ENCODE measurements around the gene TOX2. TPM values are rescaled to one million over a fixed set of nuclear protein-coding genes. Genes with fewer than 3 reads are reported as not detected.
A peak's percentile ranks its signal among the peaks of the same experiment; 100 is the strongest.

TOX2 gene
- polyA plus RNA-seq, 3 donors, result 0.39 to 0.56 (median 0.47) TPM

DNA sequence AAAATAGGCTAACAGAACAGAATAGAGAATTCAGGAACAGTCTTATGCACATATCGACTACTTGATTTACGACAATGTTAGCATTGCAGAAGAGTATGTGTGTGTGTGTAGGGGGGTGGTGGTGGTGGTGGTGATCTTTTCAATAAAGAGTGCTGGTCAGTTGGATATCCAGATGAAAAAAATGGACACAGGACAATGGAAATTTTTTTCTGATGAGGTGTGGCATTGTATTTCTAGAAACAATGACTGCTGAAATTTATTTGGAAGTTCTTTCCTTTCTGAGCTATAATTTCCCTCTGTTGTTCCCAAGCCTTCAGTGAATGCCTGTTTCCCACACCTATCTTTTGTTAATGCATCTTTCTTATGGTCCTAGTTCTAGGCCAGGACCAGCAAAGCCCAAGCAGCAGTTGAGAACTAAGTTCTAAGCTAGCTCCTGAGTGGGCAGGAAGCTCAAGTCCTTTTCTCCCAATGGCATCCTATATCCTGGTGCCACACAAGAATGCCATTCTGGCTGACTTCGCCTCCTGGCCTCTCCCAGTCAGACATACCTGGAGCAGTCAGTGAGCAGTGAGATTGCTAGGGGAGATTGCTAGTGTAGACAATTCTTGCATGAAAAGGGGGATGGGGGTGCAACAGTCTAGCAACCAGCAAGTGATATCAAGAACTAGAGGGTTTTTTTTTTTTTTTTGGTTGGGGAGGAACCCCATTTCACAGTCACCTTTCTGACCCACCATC lies 1.2 kb upstream of the TOX2 start:
- H3K27me3 ChIP-seq (ENCODE audit: control insufficient read depth in 2 of 2, insufficient read depth in 2 of 2, low read length in 2 of 2), result peaks cover 54 to 72% of the 10 kb centered on the region in 2 donors
- H3K4me2 ChIP-seq (replicated peaks; ENCODE audit: extremely low read depth, low read length, poor library complexity, severe bottlenecking), result no peak overlapping the region
- H3K4me1 ChIP-seq (ENCODE audit: control insufficient read depth in 1 of 2, insufficient read depth in 2 of 2, low read length in 2 of 2), result peaks cover 19 to 29% of the 10 kb centered on the region in 2 donors
- no peak overlapping the region for H3K4me3 ChIP-seq (replicated peaks in 1 of 3; ENCODE audit: low read depth in 2 of 3, low read length in 3 of 3)
- H3K9ac ChIP-seq (ENCODE audit: insufficient read depth, low read length, poor library complexity, severe bottlenecking), result no peak overlapping the region
- Mint-ChIP-seq H3K27ac (peak overlapping the region in 1 of 7 donors; percentile 42), H3K4me1 (peaks cover 21% of the 10 kb centered on the region), H3K4me3 (peak overlapping the region; percentile 51 to 88), H3K27me3 (ENCODE audit: low read depth in 3 of 3) (peaks cover 64 to 79% (median 65%) of the 10 kb centered on the region in 3 donors), H3K36me3 (peaks cover 4 to 18% of the 10 kb centered on the region in 2 donors), H3K9me3 (peaks cover 13 to 62% (median 41%) of the 10 kb centered on the region in 7 donors)
- no peak overlapping the region for H2AFZ ChIP-seq (ENCODE audit: insufficient read depth, low read depth, low read length, poor library complexity, severe bottlenecking)
- H4K20me1 ChIP-seq (ENCODE audit: insufficient read depth, low read length), result no peaks in the 10 kb centered on the region
- no peaks in the 10 kb centered on the region for H3K79me2 ChIP-seq (ENCODE audit: insufficient read depth, low read length)
- H3K9me3 ChIP-seq (replicated peaks in 1 of 2; ENCODE audit: control insufficient read depth in 1 of 2, insufficient read depth in 1 of 2, low read length in 2 of 2), result peaks cover 10 to 39% of the 10 kb centered on the region in 2 donors
- no peak overlapping the region for H3K27ac ChIP-seq (ENCODE audit: low read depth in 1 of 2, low read length in 2 of 2)
- no peak for TF ChIP-seq CTCF (IDR thresholded peaks at IDR 0.05)
- WGBS (ENCODE audit: insufficient coverage), result 90% methylated on average over 2 of the region's 3 CpGs
- no peaks in the 10 kb centered on the region for H3K36me3 ChIP-seq (replicated peaks in 1 of 2; ENCODE audit: control insufficient read depth in 1 of 2, insufficient read depth in 2 of 2, low read length in 2 of 2)
- intact Hi-C loops (cut with micrococcal nuclease), result no loop called here
- no peak for DNase-seq

DNA sequence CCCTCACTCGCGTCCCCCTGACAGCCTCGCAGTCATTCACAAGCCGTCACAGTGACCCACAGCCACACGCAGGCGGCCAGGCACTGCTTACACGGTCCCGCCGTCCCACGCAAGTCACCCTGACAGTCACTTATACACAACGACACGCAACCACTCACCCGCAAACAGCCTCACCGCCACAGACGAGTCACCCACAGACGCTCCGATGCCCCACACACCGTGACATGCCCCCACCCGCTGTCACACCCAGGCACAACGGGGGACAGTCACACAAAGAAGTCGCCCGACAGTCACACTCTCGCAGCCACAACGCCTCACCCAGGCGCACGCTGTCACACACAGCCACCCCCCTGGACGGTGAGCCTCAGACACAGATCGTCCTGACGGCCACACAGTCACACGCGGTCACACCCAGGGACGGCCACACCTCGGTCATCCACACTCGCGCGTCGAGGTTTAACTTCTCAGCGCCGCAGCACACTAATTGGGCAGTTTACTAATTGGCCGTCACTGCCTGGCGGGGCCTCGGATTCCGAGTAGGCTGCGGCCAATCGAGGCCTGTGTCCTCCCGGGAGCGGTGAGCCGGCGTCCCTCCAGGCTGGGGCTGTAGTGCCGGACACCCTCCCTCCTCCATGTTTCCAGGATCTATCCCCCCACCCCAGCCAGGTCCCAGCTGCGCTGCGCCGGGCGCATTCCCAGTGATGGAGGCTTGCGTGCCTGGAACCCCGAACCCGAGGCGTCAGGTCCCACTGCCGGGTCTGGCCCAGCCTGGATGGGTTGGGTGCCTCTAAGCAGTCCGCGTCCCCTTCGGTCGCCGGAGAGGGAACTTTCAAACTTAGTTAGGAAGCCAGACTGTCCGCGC lies 790 bp downstream of the TOX2 start:
- Mint-ChIP-seq H3K27me3 (ENCODE audit: low read depth in 3 of 3) (peaks cover 77 to 93% (median 80%) of the 10 kb centered on the region in 3 donors), H3K4me3 (peak overlapping the region; percentile 70 to 89), H3K36me3 (peaks cover 4 to 18% of the 10 kb centered on the region in 2 donors), H3K27ac (peak overlapping the region in 3 of 7 donors; percentile 8 to 60 (median 21)), H3K9me3 (peaks cover 10 to 54% (median 38%) of the 10 kb centered on the region in 7 donors), H3K4me1 (peaks cover 21% of the 10 kb centered on the region)
- TF ChIP-seq CTCF (IDR thresholded peaks at IDR 0.05), result no peak
- Histone ChIP-seq H3K4me2 (replicated peaks; ENCODE audit: extremely low read depth, low read length, poor library complexity, severe bottlenecking) (peak overlapping the region; percentile 49), H3K4me1 (ENCODE audit: control insufficient read depth in 1 of 2, insufficient read depth in 2 of 2, low read length in 2 of 2) (peaks cover 12 to 29% of the 10 kb centered on the region in 2 donors), H3K9ac (ENCODE audit: insufficient read depth, low read length, poor library complexity, severe bottlenecking) (peak overlapping the region; percentile 21), H3K4me3 (replicated peaks in 1 of 3; ENCODE audit: low read depth in 2 of 3, low read length in 3 of 3) (no peak overlapping the region), H3K36me3 (replicated peaks in 1 of 2; ENCODE audit: control insufficient read depth in 1 of 2, insufficient read depth in 2 of 2, low read length in 2 of 2) (no peaks in the 10 kb centered on the region), H2AFZ (ENCODE audit: insufficient read depth, low read depth, low read length, poor library complexity, severe bottlenecking) (peak overlapping the region; percentile 46), H3K27me3 (ENCODE audit: control insufficient read depth in 2 of 2, insufficient read depth in 2 of 2, low read length in 2 of 2) (peaks cover 56 to 89% of the 10 kb centered on the region in 2 donors), H3K27ac (ENCODE audit: low read depth in 1 of 2, low read length in 2 of 2) (no peak overlapping the region), H4K20me1 (ENCODE audit: insufficient read depth, low read length) (no peaks in the 10 kb centered on the region), H3K79me2 (ENCODE audit: insufficient read depth, low read length) (no peaks in the 10 kb centered on the region), H3K9me3 (replicated peaks in 1 of 2; ENCODE audit: control insufficient read depth in 1 of 2, insufficient read depth in 1 of 2, low read length in 2 of 2) (peaks cover 3 to 35% of the 10 kb centered on the region in 2 donors)
- 7% methylated on average over 66 of the region's 66 CpGs for WGBS (ENCODE audit: insufficient coverage)
- peak; percentile 21 to 58 (median 47) for DNase-seq
- intact Hi-C loops (cut with micrococcal nuclease), result no loop called here
